ENCODE results near the gene PI4K2B.
A peak's percentile ranks its signal among the peaks of the same experiment; 100 is the strongest.
"Not testable (repeated sequence)": the region's sequence is repeated elsewhere in the genome, so short reads cannot be mapped to it uniquely, and the experiment has no call there.

Gene PI4K2B

GRCh38 chr4:25308306-25308705 is 74.5 kb downstream of the PI4K2B start:
- DNase-seq: no peak

DNA sequence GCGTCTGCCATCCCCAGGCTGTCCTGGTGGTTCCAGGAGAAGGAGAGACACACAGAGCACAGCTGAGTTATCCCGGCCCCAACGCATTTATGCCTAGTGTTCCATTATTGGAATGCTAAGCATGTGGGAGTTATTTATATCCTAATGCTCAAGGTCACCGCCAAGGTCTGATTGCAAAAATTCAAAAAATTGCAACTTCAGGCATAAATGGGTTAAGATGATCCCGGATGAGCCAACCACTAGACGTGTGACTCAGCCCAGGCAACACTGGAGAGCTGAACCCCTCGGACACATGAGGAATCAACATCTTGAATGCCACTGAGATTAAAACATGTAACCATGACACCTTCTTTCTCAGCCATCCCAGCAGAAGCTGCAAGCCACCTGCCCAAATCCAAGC is 74.9 kb downstream of the PI4K2B start:
- DNase-seq: no peak

- DNase-seq: peak; percentile 24
These were observed 76.4 kb downstream of the PI4K2B start for GRCh38 chr4:25310066-25310802.

DNA sequence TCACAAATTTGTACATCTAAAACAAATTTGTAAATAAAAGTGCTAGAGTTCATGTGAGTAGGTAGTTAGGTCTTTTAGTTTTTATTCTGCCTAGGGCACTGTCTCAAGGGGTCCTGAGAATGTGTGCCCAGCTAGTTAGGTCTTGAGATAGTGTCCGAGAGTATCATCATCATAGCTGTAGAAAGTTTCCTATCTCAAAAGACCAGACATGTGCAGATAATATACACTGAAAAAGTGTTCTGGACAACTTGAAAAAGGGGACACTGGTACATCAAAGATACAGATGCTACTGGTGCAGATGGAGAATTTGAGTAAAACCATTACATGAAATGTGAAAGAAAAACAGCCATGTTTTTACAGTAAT is 77.0 kb downstream of the PI4K2B start:
- no peak for DNase-seq

DNA sequence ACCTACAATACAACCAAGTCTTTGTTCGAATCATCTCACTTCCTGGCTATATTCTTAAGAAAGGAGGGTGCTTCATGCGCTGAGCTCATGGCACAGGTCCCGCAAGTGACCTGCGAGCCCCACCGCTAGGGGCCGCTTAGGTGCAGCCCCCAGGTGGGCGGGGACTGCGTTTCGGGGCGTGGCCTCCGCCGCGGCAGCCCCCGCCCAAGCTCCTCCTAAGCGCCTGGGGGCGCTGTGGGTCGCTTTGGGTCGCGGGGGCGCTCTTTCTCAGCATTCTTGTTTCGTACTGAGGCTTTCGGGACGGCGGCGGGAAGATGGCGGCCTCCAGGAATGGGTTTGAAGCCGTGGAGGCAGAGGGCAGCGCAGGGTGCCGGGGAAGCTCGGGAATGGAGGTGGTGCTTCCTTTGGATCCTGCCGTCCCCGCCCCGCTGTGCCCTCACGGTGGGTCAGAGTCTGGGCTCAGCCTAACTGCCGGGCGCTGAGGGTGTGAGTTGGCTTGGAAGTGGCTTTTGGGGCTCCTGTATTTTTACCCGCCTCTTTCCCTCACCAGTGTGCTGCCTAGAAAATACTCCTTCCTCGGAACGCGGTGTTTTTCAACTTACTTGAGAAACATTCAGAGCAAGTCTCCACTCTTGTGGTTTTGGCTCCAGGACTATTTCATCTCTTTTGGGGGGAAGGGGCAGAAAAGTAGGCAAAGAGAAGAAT is 78.8 kb downstream of the PI4K2B start, which contains the start of gene ZCCHC4:
Gene ZCCHC4 (plus strand): TSS at position 279 of the 705 bp plus-strand sequence. CDS start 36 bp downstream, at position 315.
- DNase-seq: peak; percentile 95

DNA sequence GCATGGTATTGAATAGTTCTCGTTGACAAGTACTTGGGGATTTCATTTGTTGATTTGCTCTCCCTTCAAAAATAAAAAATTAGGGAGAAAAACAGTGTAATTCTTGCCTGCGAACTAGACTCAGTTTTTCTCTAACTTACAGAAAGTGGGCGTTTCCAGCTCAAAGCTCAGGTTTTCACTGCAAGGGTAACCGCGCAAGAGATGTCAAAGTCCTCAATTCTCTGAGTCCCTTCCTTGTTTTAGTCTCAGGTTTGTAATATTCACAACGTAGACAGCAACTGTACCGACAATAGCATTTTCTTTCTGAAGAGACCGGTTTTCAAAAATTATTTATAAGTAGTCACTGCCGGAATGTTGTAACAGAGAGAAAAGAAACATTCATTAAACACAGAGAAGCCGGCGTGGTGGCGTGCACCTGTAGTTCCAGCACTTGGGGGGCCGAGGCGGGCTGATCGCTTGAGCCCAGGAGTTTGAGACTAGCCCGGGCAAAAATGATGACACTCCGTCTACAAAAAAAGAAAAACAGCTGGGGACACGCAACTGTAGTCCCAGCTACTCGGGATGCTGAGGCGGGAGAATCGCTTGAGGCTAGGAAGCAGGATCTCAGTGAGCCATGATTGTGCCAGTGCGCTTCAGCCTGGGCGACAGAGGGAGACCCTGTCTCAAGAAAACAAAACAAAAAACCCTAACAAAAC is 79.5 kb downstream of the PI4K2B start:
- no peak for DNase-seq

DNA sequence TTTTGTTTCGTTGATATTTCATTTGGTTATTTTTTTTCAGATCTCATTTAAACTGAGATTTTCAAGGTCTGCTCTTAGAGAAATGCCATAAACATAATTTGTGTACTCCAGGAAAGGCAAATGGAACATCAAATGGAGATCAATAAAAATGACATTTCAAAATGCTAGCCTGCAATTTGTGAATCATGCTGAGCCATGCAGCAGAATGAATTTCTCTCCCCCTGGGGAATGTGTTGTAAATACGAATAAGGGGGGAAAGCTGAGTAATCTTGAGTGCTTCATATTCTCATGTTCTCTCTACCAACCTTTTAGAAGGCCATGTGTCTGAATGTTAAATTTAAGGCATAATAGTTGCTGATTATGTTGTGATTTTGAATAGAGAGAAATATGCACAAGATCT is 86.5 kb downstream of the PI4K2B start:
- DNase-seq: no peak

GRCh38 chr4:25320773-25321172 is 86.9 kb downstream of the PI4K2B start:
- DNase-seq: peak; percentile 84

GRCh38 chr4:25321703-25322102 is 87.9 kb downstream of the PI4K2B start:
- no peak for DNase-seq

DNA sequence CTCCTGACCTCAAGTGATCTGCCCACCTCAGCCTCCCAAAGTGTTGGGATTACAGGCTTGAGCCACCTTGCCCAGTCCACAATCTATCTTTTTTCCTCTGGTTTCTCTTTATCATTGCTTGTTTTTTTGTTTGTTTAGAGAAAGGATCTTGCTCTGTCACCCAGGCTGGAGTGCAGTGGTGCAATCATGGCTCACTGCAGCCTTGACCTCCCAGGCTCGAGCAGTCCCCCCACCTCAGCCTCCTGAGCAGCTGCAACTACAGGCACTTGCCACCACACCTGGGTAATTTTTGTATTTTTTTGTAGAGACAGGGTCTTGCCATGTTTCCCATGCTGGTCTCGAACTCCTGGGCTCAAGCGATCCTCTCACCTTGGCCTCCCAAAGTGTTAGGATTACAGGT is 94.6 kb downstream of the PI4K2B start:
- not testable (repeated sequence) for DNase-seq

Data from suppressor macrophage treated with lipopolysaccharide for 4 hours (primary cell).